Ureter (tissue), 1 donor: ENCODE data around the gene CFAP43. TPM values are rescaled to one million over a fixed set of nuclear protein-coding genes. Genes with fewer than 3 reads are reported as not detected.

ENCODE experiments used
- DNase-seq: peaks from one replicate; pipeline ENCODE4 v3.0.0-alpha.2; 2020; ENCODE audit warnings: low spot score
- total RNA-seq: library from RNA; stranded (reverse); gene quantifications from one replicate; pipeline ENCODE4 v1.2.4, GENCODE V29; 2023
- donor health status: DM: yes; HTN: yes; CAD: no.

The CFAP43 gene
- total RNA-seq, 1 donor from 2014 or later: 1.9 TPM

- no peak for DNase-seq
Measured at GRCh38 chr10:104096692-104097091, 135.5 kb downstream of the CFAP43 start.

- no peak for DNase-seq
Measured at GRCh38 chr10:104092749-104093148, 139.4 kb downstream of the CFAP43 start.

DNA sequence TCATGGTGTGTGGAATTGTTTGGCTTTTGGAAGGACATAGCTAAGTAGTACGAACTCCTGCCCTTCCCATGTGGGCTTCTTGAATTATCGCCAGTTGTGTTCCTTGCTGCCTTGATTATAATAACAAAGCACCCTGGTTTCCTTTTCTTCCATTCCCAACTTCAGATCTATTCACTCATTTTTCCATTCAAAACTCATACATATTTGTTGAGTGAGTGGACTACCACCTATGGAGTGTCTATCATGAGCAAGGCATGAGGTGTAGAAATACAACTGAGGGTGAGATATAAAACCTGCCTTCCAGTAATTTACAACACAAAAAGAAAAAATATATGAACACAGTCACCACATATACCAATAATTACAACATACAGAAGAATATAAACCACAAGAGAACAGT lies 141.6 kb downstream of the CFAP43 start:
- no peak for DNase-seq

- no peak for DNase-seq
Measured at GRCh38 chr10:104089621-104090020, 142.5 kb downstream of the CFAP43 start.

DNA sequence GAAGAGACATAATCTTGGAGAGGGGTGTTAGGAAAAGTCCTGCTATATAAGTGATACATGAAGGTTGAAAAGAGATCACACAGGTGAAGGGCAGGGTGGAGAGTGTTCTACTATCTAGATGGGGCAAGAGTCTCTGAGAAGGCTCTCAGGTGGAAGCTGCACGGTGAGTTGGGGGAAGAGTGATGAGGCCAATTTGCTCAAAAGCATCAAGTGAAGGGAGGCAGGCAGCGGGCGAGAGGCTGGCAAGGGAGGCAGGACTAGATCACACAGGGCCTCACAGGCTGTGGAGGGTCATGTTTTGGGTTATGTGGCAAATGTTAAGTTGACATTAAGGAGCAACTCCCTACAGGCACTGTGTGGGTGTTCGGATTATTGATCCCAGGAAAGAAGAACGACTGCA lies 143.9 kb downstream of the CFAP43 start:
- no peak for DNase-seq

DNA sequence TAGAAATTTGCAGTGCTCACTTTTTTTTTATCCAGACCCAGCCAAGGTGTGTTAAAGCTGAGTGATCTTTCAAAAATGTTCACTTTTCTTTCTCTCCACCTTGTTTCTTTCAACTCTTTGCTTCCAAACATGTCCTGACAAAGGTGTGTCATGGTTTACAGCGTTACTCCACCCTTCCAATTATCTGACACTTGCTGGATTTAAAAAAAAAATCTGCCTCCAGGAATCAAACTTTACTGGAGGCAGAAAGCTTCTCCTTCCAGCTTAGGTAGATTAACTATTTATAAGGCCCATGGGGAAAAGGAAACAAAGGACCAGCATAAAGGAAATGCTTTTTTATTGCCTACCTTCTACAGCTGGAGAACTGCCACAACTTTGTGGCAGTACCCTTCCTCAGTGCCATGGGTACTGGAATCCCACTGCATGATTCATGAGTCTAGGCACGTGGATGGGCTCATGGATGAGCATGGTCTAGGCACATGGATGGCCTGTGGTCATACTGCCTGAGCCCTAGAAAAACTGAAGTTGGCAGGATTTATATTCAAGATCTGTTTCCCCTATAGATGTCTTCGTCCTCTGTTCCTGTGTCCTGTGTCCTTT lies 146.3 kb downstream of the CFAP43 start, which contains the start of gene COL17A1:
TSS of gene COL17A1 (minus strand) at position 80 of the 600 bp plus-strand sequence. CDS start 5,207 bp downstream, outside the sequence.
- DNase-seq: no peak

DNA sequence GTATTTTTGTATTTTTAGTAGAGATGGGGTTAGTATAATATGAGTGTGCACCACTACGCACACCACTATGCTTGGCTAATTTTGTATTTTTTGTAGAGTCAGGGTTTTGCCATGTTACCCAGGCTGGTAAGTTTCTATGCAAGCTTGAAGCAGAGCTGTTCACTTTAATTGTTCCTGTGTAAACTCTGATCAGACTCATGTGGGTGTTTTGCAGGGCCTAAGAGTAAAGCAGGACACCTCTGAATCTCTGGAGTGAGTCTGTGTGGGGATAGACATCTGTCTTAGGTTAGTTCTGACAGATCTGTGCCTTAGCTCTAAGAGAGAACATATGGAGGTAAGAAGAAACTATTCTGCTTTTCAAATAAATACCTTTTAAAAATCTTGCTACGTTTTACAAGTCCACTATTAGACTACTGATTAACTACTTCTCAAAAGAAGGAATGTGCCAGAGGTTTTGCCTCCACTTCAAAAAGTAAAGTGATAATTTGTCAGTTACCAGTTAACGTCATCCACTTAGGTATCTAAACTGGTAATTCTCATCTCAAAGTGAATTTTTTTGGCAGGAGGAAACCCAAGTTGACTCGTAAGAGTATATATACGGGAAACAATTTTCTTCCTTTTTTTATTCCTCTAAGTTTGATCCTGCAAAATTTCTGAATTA lies 147.6 kb downstream of the CFAP43 start:
- DNase-seq: no peak

GRCh38 chr10:104081998-104082397 lies 150.2 kb downstream of the CFAP43 start:
- DNase-seq: no peak

DNA sequence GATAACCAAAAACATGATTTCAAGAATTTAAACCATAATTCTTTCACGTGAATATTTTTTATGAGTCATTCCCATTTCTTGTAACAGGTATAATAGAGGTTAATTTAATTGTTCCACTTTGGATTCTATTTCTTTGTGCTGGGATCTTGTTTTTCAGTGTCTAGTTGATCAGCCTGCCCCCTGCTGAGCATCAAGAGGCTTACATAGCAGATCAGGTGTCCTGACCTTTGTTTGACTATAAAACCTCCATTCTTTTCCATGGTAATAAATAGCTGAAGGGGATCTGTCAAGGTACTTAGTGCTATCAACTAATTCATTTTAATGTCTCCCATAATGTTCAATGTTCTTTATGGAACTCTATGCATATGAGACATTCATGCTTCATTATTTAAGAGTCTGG lies 151.4 kb downstream of the CFAP43 start:
- DNase-seq: no peak

Other genes with a start within 250 kb of the CFAP43 start
- gene COL17A1, start 146.5 kb downstream of the CFAP43 start, total RNA-seq: 18.5 TPM
- gene SFR1, start 110.2 kb downstream of the CFAP43 start, total RNA-seq: 8.4 TPM
- 79.4 TPM for gene GSTO1, start 22.5 kb upstream of the CFAP43 start, total RNA-seq
- gene GSTO2, start 36.8 kb upstream of the CFAP43 start, total RNA-seq: 47.0 TPM
- 18.3 TPM for gene ITPRIP, start 106.1 kb upstream of the CFAP43 start, total RNA-seq
- 0.55 TPM for gene CFAP58, start 121.5 kb upstream of the CFAP43 start, total RNA-seq